22Rv1 (cell line): Measurements from ENCODE around the gene RANBP17.

Experiments used
- ZFX ChIP-seq: fragments of 450-650 bp; IDR thresholded peaks from 2 replicates; pipeline ENCODE4 v1.6.1; 2017; ENCODE audit warnings: antibody characterized with exemption, borderline replicate concordance
- TF ChIP-seq, protein P1 (sequence below): fragments of 450-650 bp; IDR thresholded peaks from 2 replicates; pipeline ENCODE4 v1.5.1; 2017; ENCODE audit warnings: mild to moderate bottlenecking

DNA sequence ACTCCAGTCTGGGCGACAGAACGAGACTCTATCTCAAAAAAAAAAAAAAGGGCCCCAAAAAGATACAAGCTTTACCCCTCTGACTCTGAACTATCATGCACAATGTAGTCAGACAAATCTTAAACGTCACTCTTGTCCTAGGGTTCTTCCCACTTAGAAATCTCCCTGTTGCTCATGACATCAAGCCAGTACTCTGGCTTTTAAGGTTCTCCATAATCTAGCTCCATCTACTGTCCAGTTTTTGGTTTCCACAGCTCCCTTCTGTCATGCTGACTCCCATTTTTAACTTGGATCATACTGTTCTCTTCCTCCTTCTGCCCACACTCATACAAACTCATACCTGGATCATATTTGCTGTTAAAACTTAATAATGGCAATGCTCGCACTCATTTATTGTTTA, 290.6 kb downstream of the RANBP17 start:
- TF ChIP-seq, protein P1, sequence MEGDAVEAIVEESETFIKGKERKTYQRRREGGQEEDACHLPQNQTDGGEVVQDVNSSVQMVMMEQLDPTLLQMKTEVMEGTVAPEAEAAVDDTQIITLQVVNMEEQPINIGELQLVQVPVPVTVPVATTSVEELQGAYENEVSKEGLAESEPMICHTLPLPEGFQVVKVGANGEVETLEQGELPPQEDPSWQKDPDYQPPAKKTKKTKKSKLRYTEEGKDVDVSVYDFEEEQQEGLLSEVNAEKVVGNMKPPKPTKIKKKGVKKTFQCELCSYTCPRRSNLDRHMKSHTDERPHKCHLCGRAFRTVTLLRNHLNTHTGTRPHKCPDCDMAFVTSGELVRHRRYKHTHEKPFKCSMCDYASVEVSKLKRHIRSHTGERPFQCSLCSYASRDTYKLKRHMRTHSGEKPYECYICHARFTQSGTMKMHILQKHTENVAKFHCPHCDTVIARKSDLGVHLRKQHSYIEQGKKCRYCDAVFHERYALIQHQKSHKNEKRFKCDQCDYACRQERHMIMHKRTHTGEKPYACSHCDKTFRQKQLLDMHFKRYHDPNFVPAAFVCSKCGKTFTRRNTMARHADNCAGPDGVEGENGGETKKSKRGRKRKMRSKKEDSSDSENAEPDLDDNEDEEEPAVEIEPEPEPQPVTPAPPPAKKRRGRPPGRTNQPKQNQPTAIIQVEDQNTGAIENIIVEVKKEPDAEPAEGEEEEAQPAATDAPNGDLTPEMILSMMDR: peak; percentile 34
- no peak for TF ChIP-seq ZFX
